ENCODE results near the gene CD2BP2.

The CD2BP2 gene

GRCh38 chr16:30378236-30379157 is 23.4 kb upstream of the CD2BP2 start:
- DNase-seq (ENCODE audit: low spot score), result peak; percentile 98

GRCh38 chr16:30377812-30378235 is 22.7 kb upstream of the CD2BP2 start:
- DNase-seq (ENCODE audit: low spot score), result peak; percentile 88

GRCh38 chr16:30377050-30377811 is 22.1 kb upstream of the CD2BP2 start:
- DNase-seq (ENCODE audit: low spot score), result no peak

GRCh38 chr16:30376461-30376902 is 21.4 kb upstream of the CD2BP2 start:
- no peak for DNase-seq (ENCODE audit: low spot score)

GRCh38 chr16:30375864-30376263 is 20.8 kb upstream of the CD2BP2 start:
- no peak for DNase-seq (ENCODE audit: low spot score)

- DNase-seq (ENCODE audit: low spot score), result no peak
Measured at GRCh38 chr16:30374538-30374937, 19.4 kb upstream of the CD2BP2 start, which contains the start of gene MYL11. Gene MYL11, plus strand, starts transcription at chr16:30374802. Its CDS starts 56 bp downstream, at chr16:30374858.

GRCh38 chr16:30372725-30373124 is 17.6 kb upstream of the CD2BP2 start:
- DNase-seq (ENCODE audit: low spot score), result no peak

- DNase-seq (ENCODE audit: low spot score), result no peak
Measured at GRCh38 chr16:30372038-30372712, 17.1 kb upstream of the CD2BP2 start.

- DNase-seq (ENCODE audit: low spot score), result no peak
Measured at GRCh38 chr16:30371248-30371816, 16.2 kb upstream of the CD2BP2 start.

GRCh38 chr16:30370456-30371247 is 15.5 kb upstream of the CD2BP2 start, which contains the start of gene TBC1D10B:
Gene TBC1D10B, minus strand, starts transcription at chr16:30370494. Its CDS starts 311 bp downstream, at chr16:30370183.
- peak; percentile 100 for DNase-seq (ENCODE audit: low spot score)

- DNase-seq (ENCODE audit: low spot score), result no peak
Measured at GRCh38 chr16:30369938-30370455, 14.9 kb upstream of the CD2BP2 start.

GRCh38 chr16:30369091-30369937 is 14.2 kb upstream of the CD2BP2 start:
- DNase-seq (ENCODE audit: low spot score), result peak; percentile 9

- DNase-seq (ENCODE audit: low spot score), result peak; percentile 1
Measured at GRCh38 chr16:30368792-30369090, 13.6 kb upstream of the CD2BP2 start.

GRCh38 chr16:30368122-30368791 is 13.1 kb upstream of the CD2BP2 start:
- peak; percentile 77 for DNase-seq (ENCODE audit: low spot score)

GRCh38 chr16:30367349-30368009 is 12.4 kb upstream of the CD2BP2 start:
- no peak for DNase-seq (ENCODE audit: low spot score)

GRCh38 chr16:30366511-30366910 is 11.4 kb upstream of the CD2BP2 start:
- DNase-seq (ENCODE audit: low spot score), result no peak

- no peak for DNase-seq (ENCODE audit: low spot score)
Measured at GRCh38 chr16:30365200-30365599, 10.1 kb upstream of the CD2BP2 start.

GRCh38 chr16:30361180-30361579 is 6.1 kb upstream of the CD2BP2 start:
- DNase-seq (ENCODE audit: low spot score), result no peak

- no peak for DNase-seq (ENCODE audit: low spot score)
Measured at GRCh38 chr16:30359871-30360170, 4.7 kb upstream of the CD2BP2 start.

Measured in kidney tubule cell (primary cell).